ENCODE measurements around the gene CSRP3.

Gene CSRP3

GRCh38 chr11:19201737-19202605, at the start of gene CSRP3:
Gene CSRP3 (minus strand): TSS chr11:19201983. CDS start chr11:19192448, 9,535 bp downstream.
- no peak for DNase-seq (ENCODE audit: low read depth in 1 of 2, low spot score in 1 of 2)

- DNase-seq (ENCODE audit: low read depth in 1 of 2, low spot score in 1 of 2) = no peak
Observed at GRCh38 chr11:19251577-19251976, 49.8 kb upstream of the CSRP3 start.

GRCh38 chr11:19246816-19247215, 45.0 kb upstream of the CSRP3 start:
- no peak for DNase-seq (ENCODE audit: low read depth in 1 of 2, low spot score in 1 of 2)

GRCh38 chr11:19245351-19245750, 43.6 kb upstream of the CSRP3 start:
- no peak for DNase-seq (ENCODE audit: low read depth in 1 of 2, low spot score in 1 of 2)

- DNase-seq (ENCODE audit: low read depth in 1 of 2, low spot score in 1 of 2) = no peak
Observed at GRCh38 chr11:19244621-19245020, 42.8 kb upstream of the CSRP3 start.

GRCh38 chr11:19244084-19244483, 42.3 kb upstream of the CSRP3 start:
- no peak for DNase-seq (ENCODE audit: low read depth in 1 of 2, low spot score in 1 of 2)

- DNase-seq (ENCODE audit: low read depth in 1 of 2, low spot score in 1 of 2) = no peak
Observed at GRCh38 chr11:19243613-19244012, 41.8 kb upstream of the CSRP3 start.

- DNase-seq (ENCODE audit: low read depth in 1 of 2, low spot score in 1 of 2) = no peak
Observed at GRCh38 chr11:19243143-19243542, 41.4 kb upstream of the CSRP3 start.

- no peak for DNase-seq (ENCODE audit: low read depth in 1 of 2, low spot score in 1 of 2)
Observed at GRCh38 chr11:19242179-19242932, 40.6 kb upstream of the CSRP3 start.

GRCh38 chr11:19241260-19242178, 39.7 kb upstream of the CSRP3 start:
- no peak for DNase-seq (ENCODE audit: low read depth in 1 of 2, low spot score in 1 of 2)

- peak; percentile 56 to 72 for DNase-seq (ENCODE audit: low read depth in 1 of 2, low spot score in 1 of 2)
Observed at GRCh38 chr11:19240420-19241259, 38.9 kb upstream of the CSRP3 start, which contains the start of gene E2F8. Gene E2F8 (minus strand): TSS chr11:19240945. CDS start chr11:19240121, 824 bp downstream.

- no peak for DNase-seq (ENCODE audit: low read depth in 1 of 2, low spot score in 1 of 2)
Observed at GRCh38 chr11:19239039-19239438, 37.3 kb upstream of the CSRP3 start.

- DNase-seq (ENCODE audit: low read depth in 1 of 2, low spot score in 1 of 2) = no peak
Observed at GRCh38 chr11:19237813-19238212, 36.0 kb upstream of the CSRP3 start.

GRCh38 chr11:19237381-19237780, 35.6 kb upstream of the CSRP3 start:
- DNase-seq (ENCODE audit: low read depth in 1 of 2, low spot score in 1 of 2) = no peak

- DNase-seq (ENCODE audit: low read depth in 1 of 2, low spot score in 1 of 2) = no peak
Observed at GRCh38 chr11:19234231-19234817, 32.5 kb upstream of the CSRP3 start.

GRCh38 chr11:19232910-19233503, 31.2 kb upstream of the CSRP3 start:
- DNase-seq (ENCODE audit: low read depth in 1 of 2, low spot score in 1 of 2) = no peak

- no peak for DNase-seq (ENCODE audit: low read depth in 1 of 2, low spot score in 1 of 2)
Observed at GRCh38 chr11:19229671-19230070, 27.9 kb upstream of the CSRP3 start.

- no peak for DNase-seq (ENCODE audit: low read depth in 1 of 2, low spot score in 1 of 2)
Observed at GRCh38 chr11:19228968-19229367, 27.2 kb upstream of the CSRP3 start.
